WTC11 (cell line): ENCODE data around the gene E2F4. TPM values are rescaled to one million over a fixed set of nuclear protein-coding genes. Genes with fewer than 3 reads are reported as not detected.
A peak's percentile ranks its signal among the peaks of the same experiment; 100 is the strongest.

ENCODE experiments used
- ATAC-seq: fragments of 200-7000 bp; cut with Tn5 transposase; 2 replicates; pipeline ENCODE4 v1.10.0; 2021; ENCODE audit warnings: mild to moderate bottlenecking, moderate library complexity
- CTCF ChIA-PET: fragments of 300-600 bp; sonication (Branson Sonifier 250); formaldehyde crosslinking; loops from one replicate; lab custom pipeline; 2021; ENCODE audit warnings: antibody characterized with exemption; lab: Charles Lee
- POLR2A ChIA-PET: fragments of 350-600 bp; sonication (Branson Sonifier 250); formaldehyde crosslinking; loops from one replicate; lab custom pipeline; 2021; ENCODE audit warnings: antibody characterized with exemption; lab: Charles Lee
- DNase-seq: peaks from one replicate; pipeline ENCODE4 v3.0.0; 2021; ENCODE audit warnings: low spot score
- H3K27ac Mint-ChIP-seq: 2 replicates; pipeline ENCODE4 v1.8.0; 2021; ENCODE audit warnings: mixed read lengths
- H3K27me3 Mint-ChIP-seq: 2 replicates; pipeline ENCODE4 v1.8.0; 2021; ENCODE audit warnings: low read depth, mild to moderate bottlenecking, moderate library complexity, mixed read lengths
- H3K36me3 Mint-ChIP-seq: 2 replicates; pipeline ENCODE4 v1.8.0; 2021; ENCODE audit warnings: mixed read lengths
- H3K4me1 Mint-ChIP-seq: 2 replicates; pipeline ENCODE4 v1.8.0; 2022; ENCODE audit warnings: mixed read lengths
- H3K4me3 Mint-ChIP-seq: 2 replicates; pipeline ENCODE4 v1.8.0; 2021; ENCODE audit warnings: mild to moderate bottlenecking, moderate library complexity, mixed read lengths
- H3K9me3 Mint-ChIP-seq: 2 replicates; pipeline ENCODE4 v1.8.0; 2021; ENCODE audit warnings: mixed read lengths
- ARID4B ChIP-seq: sonication (generic); formaldehyde crosslinking; IDR thresholded peaks from 2 replicates; pipeline ENCODE4 v1.8.0; 2023; ENCODE audit warnings: missing genetic modification reagents, mild to moderate bottlenecking, borderline replicate concordance
- ATF6 ChIP-seq: sonication (generic); formaldehyde crosslinking; IDR thresholded peaks from 2 replicates; pipeline ENCODE4 v1.8.1; 2023; ENCODE audit warnings: mild to moderate bottlenecking, missing genetic modification reagents
- CBFB ChIP-seq: sonication (generic); formaldehyde crosslinking; IDR thresholded peaks from 2 replicates; pipeline ENCODE4 v1.8.1; 2022; ENCODE audit warnings: mild to moderate bottlenecking, low read depth, missing genetic modification reagents
- CDX4 ChIP-seq: fragments of 250-450 bp; sonication (Bioruptor Pico); IDR thresholded peaks from 2 replicates; pipeline ENCODE4 v1.9.0; 2021; ENCODE audit warnings: moderate library complexity, mild to moderate bottlenecking, inconsistent platforms, borderline replicate concordance
- CREM ChIP-seq: sonication (generic); formaldehyde crosslinking; IDR thresholded peaks from 2 replicates; pipeline ENCODE4 v1.8.1; 2022; ENCODE audit warnings: mild to moderate bottlenecking, missing genetic modification reagents, moderate library complexity
- E2F5 ChIP-seq: sonication (generic); formaldehyde crosslinking; IDR thresholded peaks from 2 replicates; pipeline ENCODE4 v1.8.1; 2022; ENCODE audit warnings: mild to moderate bottlenecking, moderate library complexity, missing genetic modification reagents
- EMX1 ChIP-seq: fragments of 250-450 bp; sonication (Bioruptor Pico); IDR thresholded peaks from 2 replicates; pipeline ENCODE4 v1.8.0; 2021; ENCODE audit warnings: mild to moderate bottlenecking
- FOXP4 ChIP-seq: sonication (generic); formaldehyde crosslinking; IDR thresholded peaks from 2 replicates; pipeline ENCODE4 v1.8.0; 2022; ENCODE audit warnings: mild to moderate bottlenecking, missing genetic modification reagents
- HMGXB4 ChIP-seq: sonication (generic); formaldehyde crosslinking; IDR thresholded peaks from 2 replicates; pipeline ENCODE4 v1.8.1; 2023; ENCODE audit warnings: mild to moderate bottlenecking, moderate library complexity, missing genetic modification reagents
- JAZF1 ChIP-seq: fragments of 250-450 bp; sonication (Bioruptor Pico); IDR thresholded peaks from 2 replicates; pipeline ENCODE4 v1.9.0; 2021; ENCODE audit warnings: moderate library complexity, mild to moderate bottlenecking, inconsistent platforms
- KAT7 ChIP-seq: sonication (generic); formaldehyde crosslinking; IDR thresholded peaks from 2 replicates; pipeline ENCODE4 v1.8.1; 2023; ENCODE audit warnings: missing genetic modification reagents, mild to moderate bottlenecking, borderline replicate concordance
- MAX ChIP-seq: sonication (generic); formaldehyde crosslinking; IDR thresholded peaks from 2 replicates; pipeline ENCODE4 v1.8.0; 2022; ENCODE audit warnings: mild to moderate bottlenecking, missing genetic modification reagents
- MYBL2 ChIP-seq: sonication (generic); formaldehyde crosslinking; IDR thresholded peaks from 2 replicates; pipeline ENCODE4 v1.8.1; 2023; ENCODE audit warnings: mild to moderate bottlenecking, moderate library complexity, missing genetic modification reagents
- PREB ChIP-seq: sonication (generic); formaldehyde crosslinking; IDR thresholded peaks from 2 replicates; pipeline ENCODE4 v1.8.1; 2022; ENCODE audit warnings: mild to moderate bottlenecking, missing genetic modification reagents, moderate library complexity, borderline replicate concordance
- SP1 ChIP-seq: sonication (generic); formaldehyde crosslinking; conservative IDR thresholded peaks from 2 replicates; pipeline ENCODE4 v1.8.1; 2022; ENCODE audit warnings: missing genetic modification reagents
- ZNF281 ChIP-seq: sonication (generic); formaldehyde crosslinking; IDR thresholded peaks from 2 replicates; pipeline ENCODE4 v1.8.0; 2023; ENCODE audit warnings: mild to moderate bottlenecking, missing genetic modification reagents
- ZNF423 ChIP-seq: fragments of 250-450 bp; sonication (Bioruptor Pico); IDR thresholded peaks from 2 replicates; pipeline ENCODE4 v2.1.2; 2022; ENCODE audit warnings: mild to moderate bottlenecking, moderate library complexity
- total RNA-seq: library from RNA; stranded (reverse); gene quantifications from 3 replicates; pipeline ENCODE4 v1.2.3, GENCODE V29; 2021

E2F4 gene
- total RNA-seq, 1 experiment from 2014 or later: 85.0 TPM

- Mint-ChIP-seq H3K4me3 (peak within 1 kb of the TSS; percentile 89), H3K9me3 (no peaks in the 10 kb centered on the region), H3K4me1 (peaks cover 33% of the 10 kb centered on the region), H3K36me3 (no peaks in the 10 kb centered on the region), H3K27ac (peak within 1 kb of the TSS; percentile 85), H3K27me3 (peaks cover 40% of the 10 kb centered on the region)
- CTCF ChIA-PET: interaction anchor here (0.6 to 5.0 kb wide), 46 partner anchors 9 to 337 kb away, joined by 3 to 57 read pairs (median 7); partner anchors contain the start of genes ATP6V0D1, B3GNT9, CES3 and ELMO3
- DNase-seq (peak; percentile 99), ATAC-seq (peak; percentile 61)
- peak; percentile 62; the same call in 1 of the 2 replicates for TF ChIP-seq MAX (CRISPR knock-in tag)
- peak; percentile 98 for TF ChIP-seq E2F5 (CRISPR knock-in tag)
- TF ChIP-seq ARID4B (CRISPR knock-in tag): peak; percentile 13; the same call in 1 of the 2 replicates
- TF ChIP-seq CBFB (CRISPR knock-in tag): no peak
- peak; percentile 79; the same call in 1 of the 2 replicates for TF ChIP-seq HMGXB4 (CRISPR knock-in tag)
- TF ChIP-seq ZNF281 (CRISPR knock-in tag): 0 out of 2 replicates have a peak, but pooled peaks have one; percentile 5
- peak; percentile 56; the same call in 1 of the 2 replicates for TF ChIP-seq FOXP4 (CRISPR knock-in tag)
- TF ChIP-seq CDX4 (CRISPR knock-in tag): no peak
- TF ChIP-seq ATF6 (CRISPR knock-in tag): no peak
- TF ChIP-seq KAT7: 0 out of 2 replicates have a peak, but pooled peaks have one; percentile 56
- TF ChIP-seq ZNF423 (CRISPR knock-in tag): 0 out of 2 replicates have a peak, but pooled peaks have one; percentile 8
- TF ChIP-seq MYBL2: peak; percentile 48; the same call in 1 of the 2 replicates
- TF ChIP-seq EMX1: no peak
- no peak for TF ChIP-seq JAZF1 (CRISPR knock-in tag)
- peak; percentile 74 for TF ChIP-seq SP1 (CRISPR knock-in tag)
- TF ChIP-seq CREM (CRISPR knock-in tag): peak; percentile 49; the same call in 1 of the 2 replicates
- TF ChIP-seq PREB (CRISPR knock-in tag): 0 out of 2 replicates have a peak, but pooled peaks have one; percentile 53
- POLR2A ChIA-PET: interaction anchor here (0.6 to 3.2 kb wide), 17 partner anchors 10 to 286 kb away, joined by 3 to 26 read pairs (median 3); partner anchors contain the start of genes CES3, PLEKHG4 and TMEM208
Measured at GRCh38 chr16:67247192-67248072, 55.5 kb downstream of the E2F4 start, which contains the start of gene FHOD1. FHOD1 (minus strand) TSS chr16:67247481; CDS start chr16:67247410, 71 bp downstream.
